ENCODE results near the gene TP53BP1.

The TP53BP1 gene

DNA sequence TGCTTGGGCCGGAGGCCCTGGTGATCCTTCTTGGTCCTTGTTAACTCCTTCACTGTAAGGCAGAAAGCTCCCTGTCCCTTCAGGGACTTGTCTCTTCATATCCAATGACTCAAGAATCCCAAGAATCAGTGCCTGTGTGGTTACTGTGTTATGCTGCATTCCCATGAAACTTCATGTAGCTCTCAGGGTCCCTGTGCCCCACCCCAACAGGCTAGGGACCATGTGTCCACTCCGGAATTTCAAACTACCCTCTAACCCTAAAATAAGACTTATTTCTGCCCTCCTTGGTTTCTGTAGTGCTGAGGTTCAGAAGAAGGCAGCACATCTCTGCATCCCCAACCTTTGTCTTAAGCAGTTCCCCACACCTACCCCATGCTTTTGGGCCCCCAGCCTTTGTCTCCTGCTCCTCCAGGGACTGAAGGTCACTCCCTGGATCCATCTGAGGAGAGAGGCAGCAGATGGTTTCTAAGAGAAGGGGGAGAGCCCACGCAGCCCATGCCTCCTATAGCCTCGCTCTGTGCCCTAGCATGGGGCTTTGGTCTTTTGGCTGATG lies 23.9 kb upstream of the TP53BP1 start:
- FAIRE-seq (no peak), DNase-seq (ENCODE audit: insufficient read length) (no peak)
- no peak for TF ChIP-seq POLR2A (IDR thresholded peaks at IDR 0.05; ENCODE audit: low read depth, low read length)
- no peak for TF ChIP-seq TAF1 (IDR thresholded peaks at IDR 0.05; ENCODE audit: borderline replicate concordance, low read depth, low read length)
- TF ChIP-seq POLR2AphosphoS5 (IDR thresholded peaks at IDR 0.05; ENCODE audit: low read depth, low read length) = no peak

GRCh38 chr15:43516185-43516584 lies 23.2 kb upstream of the TP53BP1 start:
- FAIRE-seq = no peak
- TF ChIP-seq TAF1 (IDR thresholded peaks at IDR 0.05; ENCODE audit: borderline replicate concordance, low read depth, low read length) = no peak
- no peak for TF ChIP-seq POLR2AphosphoS5 (IDR thresholded peaks at IDR 0.05; ENCODE audit: low read depth, low read length)
- TF ChIP-seq POLR2A (IDR thresholded peaks at IDR 0.05; ENCODE audit: low read depth, low read length) = no peak
- no peak for DNase-seq (ENCODE audit: insufficient read length)

- TF ChIP-seq POLR2AphosphoS5 (IDR thresholded peaks at IDR 0.05; ENCODE audit: low read depth, low read length) (no peak), POLR2A (IDR thresholded peaks at IDR 0.05; ENCODE audit: low read depth, low read length) (no peak), TAF1 (IDR thresholded peaks at IDR 0.05; ENCODE audit: borderline replicate concordance, low read depth, low read length) (no peak)
- no peak for DNase-seq (ENCODE audit: insufficient read length)
- no peak for FAIRE-seq
Observed at GRCh38 chr15:43515741-43516140, 22.8 kb upstream of the TP53BP1 start.

DNA sequence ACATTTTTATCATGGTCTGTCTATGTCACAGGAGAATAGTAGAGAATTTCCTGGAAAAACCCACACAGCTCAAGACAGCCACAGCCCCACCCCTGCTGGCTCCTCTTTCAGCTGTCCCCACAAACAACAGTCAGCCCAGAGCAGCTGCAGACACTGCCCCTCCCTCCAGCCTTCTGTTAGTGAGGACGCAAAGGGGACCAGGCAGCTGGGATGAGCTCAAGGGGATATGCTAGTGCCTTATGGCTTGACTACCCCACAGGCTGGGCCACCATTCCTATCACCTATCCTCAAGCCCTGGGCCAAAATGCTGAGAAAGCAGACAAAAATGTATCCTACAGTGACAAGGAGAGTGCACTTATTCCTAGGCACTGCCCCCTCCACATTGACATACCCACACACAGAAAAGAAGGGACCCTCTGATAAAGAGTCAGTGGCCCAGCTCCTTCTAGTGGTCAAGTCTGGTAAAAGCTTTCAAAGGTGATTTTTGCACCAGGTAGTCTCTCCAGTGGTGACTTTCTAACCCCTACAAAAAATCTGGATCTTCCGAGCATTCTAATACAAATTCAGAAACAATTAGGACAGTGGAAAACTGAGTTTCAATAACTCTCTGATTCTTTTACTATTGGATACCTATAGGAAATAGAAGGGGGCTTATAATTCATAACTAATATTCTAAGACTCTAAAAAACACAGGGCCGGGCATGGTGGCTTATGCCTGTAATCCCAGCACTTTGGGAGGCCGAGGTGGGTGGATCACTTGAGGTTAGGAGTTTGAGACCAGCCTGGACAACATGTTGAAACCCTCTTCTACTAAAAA lies 21.5 kb upstream of the TP53BP1 start:
- DNase-seq (ENCODE audit: insufficient read length) (no peak), FAIRE-seq (peak; percentile 36)
- TF ChIP-seq POLR2AphosphoS5 (IDR thresholded peaks at IDR 0.05; ENCODE audit: low read depth, low read length) = no peak
- no peak for TF ChIP-seq TAF1 (IDR thresholded peaks at IDR 0.05; ENCODE audit: borderline replicate concordance, low read depth, low read length)
- no peak for TF ChIP-seq POLR2A (IDR thresholded peaks at IDR 0.05; ENCODE audit: low read depth, low read length)

GRCh38 chr15:43513550-43513949 lies 20.6 kb upstream of the TP53BP1 start:
- DNase-seq (ENCODE audit: insufficient read length) (no peak), FAIRE-seq (no peak)
- no peak for TF ChIP-seq POLR2A (IDR thresholded peaks at IDR 0.05; ENCODE audit: low read depth, low read length)
- TF ChIP-seq TAF1 (IDR thresholded peaks at IDR 0.05; ENCODE audit: borderline replicate concordance, low read depth, low read length) = no peak
- TF ChIP-seq POLR2AphosphoS5 (IDR thresholded peaks at IDR 0.05; ENCODE audit: low read depth, low read length) = no peak

DNA sequence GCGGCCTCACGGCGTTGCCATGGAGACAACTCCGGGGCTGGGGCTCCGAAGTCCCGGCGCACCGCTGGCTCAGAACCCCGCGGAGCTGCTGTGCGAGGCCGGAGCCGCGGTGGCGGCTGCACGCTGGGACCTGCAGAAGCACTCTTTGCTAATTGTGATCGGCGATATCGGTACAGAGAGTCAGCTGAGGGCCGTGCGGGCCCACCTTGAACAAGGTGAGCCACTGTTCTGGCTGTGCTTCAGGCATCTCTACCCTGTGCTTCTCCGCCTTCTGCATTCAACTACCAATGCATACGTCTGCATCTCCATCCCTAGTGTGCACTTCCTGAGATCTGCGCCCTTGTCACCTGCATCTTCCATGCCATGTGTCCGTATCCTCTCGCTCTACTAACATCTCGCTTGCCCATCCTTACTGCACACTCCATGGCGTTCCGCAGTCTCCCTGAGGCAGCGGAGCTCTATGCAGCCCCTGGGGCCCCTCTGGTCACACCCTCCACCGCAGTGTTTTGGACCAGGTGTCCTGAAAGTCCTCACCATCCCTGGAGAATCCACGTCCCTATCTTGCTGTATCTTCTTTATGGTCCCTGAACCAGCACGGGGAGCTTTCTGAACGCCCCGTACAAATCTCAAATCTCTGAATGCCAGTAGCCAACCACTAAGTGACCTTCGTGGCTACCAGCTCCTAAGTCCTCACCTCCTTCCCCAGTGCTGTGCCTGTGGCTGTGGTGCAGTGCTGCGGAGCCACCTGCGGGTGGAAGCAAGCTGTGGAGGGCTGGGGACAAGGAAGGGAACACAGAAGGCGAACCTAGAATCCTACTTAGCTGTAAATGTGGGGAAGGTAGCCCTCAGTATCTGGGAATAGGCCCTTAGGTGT lies 18.3 kb upstream of the TP53BP1 start:
- DNase-seq (ENCODE audit: insufficient read length) = no peak
- TF ChIP-seq POLR2A (IDR thresholded peaks at IDR 0.05; ENCODE audit: low read depth, low read length) (no peak), TAF1 (IDR thresholded peaks at IDR 0.05; ENCODE audit: borderline replicate concordance, low read depth, low read length) (no peak), POLR2AphosphoS5 (IDR thresholded peaks at IDR 0.05; ENCODE audit: low read depth, low read length) (no peak)
- no peak for FAIRE-seq

DNA sequence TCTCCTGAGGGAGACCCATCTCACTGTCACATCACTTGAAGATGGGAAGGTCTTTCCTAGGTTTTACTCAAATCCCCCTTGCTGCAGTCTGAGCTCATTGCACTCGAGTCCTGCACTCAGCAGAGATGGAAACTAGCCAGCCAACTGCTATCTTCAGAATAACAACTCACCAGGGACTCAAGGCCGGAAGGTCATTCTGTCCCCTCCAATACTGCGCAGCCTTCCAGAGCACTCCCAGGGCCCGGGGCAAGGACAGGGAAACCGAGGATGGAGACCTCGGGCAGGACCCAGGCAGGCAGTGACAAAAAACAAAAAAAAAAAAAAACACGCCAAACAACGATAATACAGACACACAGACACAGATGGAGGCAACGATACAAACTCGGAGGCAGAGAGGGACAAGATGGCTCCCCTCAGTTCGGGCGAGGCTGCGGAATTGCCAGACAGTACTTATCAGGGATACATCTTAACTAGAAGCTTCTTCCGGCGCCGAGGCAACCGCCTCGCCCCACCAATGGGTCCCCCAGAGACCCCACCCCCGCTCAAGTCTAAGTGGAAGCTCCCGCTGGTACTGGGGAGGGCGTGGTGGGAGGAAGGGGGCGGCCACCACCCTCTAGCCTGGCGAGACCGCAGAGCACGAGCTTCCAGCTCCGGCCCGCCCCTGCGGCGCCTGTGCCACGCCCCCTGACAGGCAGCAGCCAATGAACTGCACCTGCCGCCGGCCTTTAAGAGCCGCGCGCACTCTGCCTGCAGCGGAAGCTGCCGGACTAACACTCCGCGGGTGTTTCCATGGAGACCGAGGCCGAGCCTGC lies 17.4 kb upstream of the TP53BP1 start:
- FAIRE-seq (peak; percentile 95), DNase-seq (ENCODE audit: insufficient read length) (peak; percentile 95)
- peak; percentile 51; the same call in 1 of the 2 replicates for TF ChIP-seq POLR2A (IDR thresholded peaks at IDR 0.05; ENCODE audit: low read depth, low read length)
- TF ChIP-seq TAF1 (IDR thresholded peaks at IDR 0.05; ENCODE audit: borderline replicate concordance, low read depth, low read length) = no peak
- TF ChIP-seq POLR2AphosphoS5 (IDR thresholded peaks at IDR 0.05; ENCODE audit: low read depth, low read length) = 0 out of 2 replicates have a peak, but pooled peaks have one; percentile 45

GRCh38 chr15:43509660-43510199 lies 16.8 kb upstream of the TP53BP1 start:
- FAIRE-seq = no peak
- DNase-seq (ENCODE audit: insufficient read length) = no peak
- TF ChIP-seq TAF1 (IDR thresholded peaks at IDR 0.05; ENCODE audit: borderline replicate concordance, low read depth, low read length) (no peak), POLR2AphosphoS5 (IDR thresholded peaks at IDR 0.05; ENCODE audit: low read depth, low read length) (no peak), POLR2A (IDR thresholded peaks at IDR 0.05; ENCODE audit: low read depth, low read length) (no peak)

DNA sequence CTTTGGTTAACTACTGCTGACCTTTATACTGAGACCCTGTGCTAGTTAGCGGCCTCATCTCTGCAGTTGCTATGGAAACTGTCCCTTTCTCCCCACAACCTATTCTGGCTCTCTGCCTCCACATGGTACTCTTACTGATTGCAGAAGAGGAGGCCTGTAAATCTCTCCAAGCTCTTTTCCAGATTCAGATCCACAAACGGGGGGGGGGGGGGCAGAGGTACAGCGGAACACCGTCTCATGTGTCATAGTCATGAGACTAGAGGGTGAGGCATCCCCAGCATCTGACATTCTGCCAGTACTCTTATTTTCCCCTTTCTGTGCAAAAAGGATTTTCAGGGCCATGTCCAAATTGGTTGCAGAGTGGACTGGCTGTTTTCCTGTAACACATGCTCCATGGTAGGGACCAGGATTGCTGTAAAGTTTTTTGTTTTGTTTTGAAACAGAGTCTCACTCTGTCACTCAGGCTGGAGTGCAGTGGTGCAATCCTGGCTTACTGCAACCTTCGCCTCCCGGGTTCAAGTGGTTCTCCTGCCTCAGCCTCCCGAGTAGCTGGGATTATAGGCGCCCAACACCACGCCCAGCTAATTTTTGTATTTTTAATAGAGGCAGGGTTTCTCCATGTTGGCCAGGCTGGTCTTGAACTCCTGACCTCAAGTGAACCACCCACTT lies 16.2 kb upstream of the TP53BP1 start:
- no peak for TF ChIP-seq POLR2AphosphoS5 (IDR thresholded peaks at IDR 0.05; ENCODE audit: low read depth, low read length)
- TF ChIP-seq POLR2A (IDR thresholded peaks at IDR 0.05; ENCODE audit: low read depth, low read length) = no peak
- TF ChIP-seq TAF1 (IDR thresholded peaks at IDR 0.05; ENCODE audit: borderline replicate concordance, low read depth, low read length) = no peak
- FAIRE-seq (no peak), DNase-seq (ENCODE audit: insufficient read length) (no peak)

DNA sequence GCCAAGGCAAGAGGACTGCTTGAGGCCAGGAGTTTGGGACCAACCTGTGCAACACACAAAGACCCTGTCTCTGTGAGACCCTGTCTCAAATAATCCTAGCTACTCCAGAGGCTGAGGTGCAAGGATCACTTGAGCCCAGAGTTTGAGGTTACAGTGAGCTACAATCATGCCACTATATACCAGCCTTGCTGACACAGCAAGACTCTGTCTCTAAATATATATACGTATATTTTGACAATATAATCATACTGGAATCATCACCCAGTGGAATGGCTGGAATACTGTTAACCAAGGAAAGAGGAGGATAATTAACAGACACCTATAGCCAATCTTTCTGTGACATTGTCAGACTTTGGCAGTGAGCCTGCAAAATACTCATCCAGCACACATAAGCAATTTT lies 15.5 kb upstream of the TP53BP1 start:
- FAIRE-seq (no peak), DNase-seq (ENCODE audit: insufficient read length) (no peak)
- TF ChIP-seq POLR2A (IDR thresholded peaks at IDR 0.05; ENCODE audit: low read depth, low read length) (no peak), TAF1 (IDR thresholded peaks at IDR 0.05; ENCODE audit: borderline replicate concordance, low read depth, low read length) (no peak), POLR2AphosphoS5 (IDR thresholded peaks at IDR 0.05; ENCODE audit: low read depth, low read length) (no peak)
